ENCODE data around the gene LAMA2.

DNA sequence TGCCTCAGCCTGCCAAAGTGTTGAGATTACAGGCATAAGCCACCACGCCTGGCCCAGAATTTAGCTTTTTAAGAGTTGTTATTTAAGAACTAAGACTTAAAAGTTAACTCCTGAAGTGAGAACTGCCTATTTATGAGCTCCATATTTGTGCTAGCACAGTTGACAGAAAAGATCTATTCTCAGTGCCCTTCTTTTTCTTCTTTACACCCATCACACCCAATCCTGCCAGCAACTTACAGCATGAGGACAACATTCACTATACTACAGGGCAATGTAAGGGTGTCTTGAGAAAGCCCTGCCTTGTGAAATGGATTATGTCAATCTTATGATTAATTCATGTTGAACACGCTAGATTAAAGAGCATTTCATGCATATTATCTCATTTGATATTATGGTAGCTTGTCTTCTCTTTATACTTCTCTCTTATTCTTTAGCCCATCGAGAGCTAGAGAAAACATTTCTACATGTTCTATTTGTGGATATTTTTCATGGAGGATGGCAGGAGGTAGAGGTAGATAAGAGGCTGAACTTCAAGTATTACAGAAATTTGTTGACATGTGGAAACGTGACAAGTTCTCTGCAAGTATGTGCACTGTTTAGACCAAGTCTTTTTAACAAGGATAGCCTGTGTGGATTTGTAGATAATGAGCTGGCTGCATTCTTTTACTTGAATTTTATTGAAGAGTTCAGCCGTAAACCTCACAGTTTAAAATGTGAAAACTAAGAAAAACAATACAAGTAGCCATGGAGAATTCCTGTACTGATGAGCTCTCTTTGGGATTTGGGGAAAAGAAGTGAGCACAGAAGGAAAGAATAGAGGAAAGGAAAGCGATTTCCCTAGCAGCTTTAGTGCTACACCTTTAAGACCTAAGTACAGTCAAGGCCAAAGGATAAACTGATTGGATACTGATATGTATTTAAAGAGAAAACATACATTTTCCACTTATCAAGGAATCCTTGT, 614.8 kb downstream of the LAMA2 start:
- TF ChIP-seq, protein P1, sequence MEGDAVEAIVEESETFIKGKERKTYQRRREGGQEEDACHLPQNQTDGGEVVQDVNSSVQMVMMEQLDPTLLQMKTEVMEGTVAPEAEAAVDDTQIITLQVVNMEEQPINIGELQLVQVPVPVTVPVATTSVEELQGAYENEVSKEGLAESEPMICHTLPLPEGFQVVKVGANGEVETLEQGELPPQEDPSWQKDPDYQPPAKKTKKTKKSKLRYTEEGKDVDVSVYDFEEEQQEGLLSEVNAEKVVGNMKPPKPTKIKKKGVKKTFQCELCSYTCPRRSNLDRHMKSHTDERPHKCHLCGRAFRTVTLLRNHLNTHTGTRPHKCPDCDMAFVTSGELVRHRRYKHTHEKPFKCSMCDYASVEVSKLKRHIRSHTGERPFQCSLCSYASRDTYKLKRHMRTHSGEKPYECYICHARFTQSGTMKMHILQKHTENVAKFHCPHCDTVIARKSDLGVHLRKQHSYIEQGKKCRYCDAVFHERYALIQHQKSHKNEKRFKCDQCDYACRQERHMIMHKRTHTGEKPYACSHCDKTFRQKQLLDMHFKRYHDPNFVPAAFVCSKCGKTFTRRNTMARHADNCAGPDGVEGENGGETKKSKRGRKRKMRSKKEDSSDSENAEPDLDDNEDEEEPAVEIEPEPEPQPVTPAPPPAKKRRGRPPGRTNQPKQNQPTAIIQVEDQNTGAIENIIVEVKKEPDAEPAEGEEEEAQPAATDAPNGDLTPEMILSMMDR (IDR thresholded peaks at IDR 0.05; ENCODE audit: low read depth, low read length) = no peak
- no peak for TF ChIP-seq EZH2phosphoT487 (IDR thresholded peaks at IDR 0.05; ENCODE audit: low read depth)
